Stromal cell of bone marrow (primary cell): ENCODE results near the gene VPS39.

ENCODE experiments used
- DNase-seq: peaks from one replicate; pipeline ENCODE4 v3.0.0-alpha.2; 2012; ENCODE audit warnings: low read depth

Gene VPS39

GRCh38 chr15:42158941-42159340 lies 49.2 kb downstream of the VPS39 start:
- no peak for DNase-seq

- peak; percentile 61 for DNase-seq
Observed at GRCh38 chr15:42157981-42158765, 49.9 kb downstream of the VPS39 start.

- no peak for DNase-seq
Observed at GRCh38 chr15:42157381-42157780, 50.7 kb downstream of the VPS39 start.

- DNase-seq, result no peak
Observed at GRCh38 chr15:42156243-42156922, 51.7 kb downstream of the VPS39 start, which contains the start of gene PLA2G4F. Gene PLA2G4F, minus strand, starts transcription at chr15:42156636. Its CDS starts 87 bp downstream, at chr15:42156549.

GRCh38 chr15:42155546-42156242 lies 52.4 kb downstream of the VPS39 start:
- no peak for DNase-seq

- no peak for DNase-seq
Observed at GRCh38 chr15:42154956-42155355, 53.1 kb downstream of the VPS39 start.

- DNase-seq, result no peak
Observed at GRCh38 chr15:42154212-42154941, 53.7 kb downstream of the VPS39 start.

GRCh38 chr15:42153874-42154211 lies 54.3 kb downstream of the VPS39 start:
- DNase-seq, result no peak

- no peak for DNase-seq
Observed at GRCh38 chr15:42152921-42153698, 55.0 kb downstream of the VPS39 start.

- DNase-seq, result peak; percentile 20
Observed at GRCh38 chr15:42152196-42152920, 55.7 kb downstream of the VPS39 start.

GRCh38 chr15:42151736-42152135 lies 56.4 kb downstream of the VPS39 start:
- peak; percentile 44 for DNase-seq

- no peak for DNase-seq
Observed at GRCh38 chr15:42151141-42151561, 57.0 kb downstream of the VPS39 start.

GRCh38 chr15:42150219-42150970 lies 57.7 kb downstream of the VPS39 start:
- DNase-seq, result no peak

GRCh38 chr15:42149493-42150218 lies 58.4 kb downstream of the VPS39 start:
- DNase-seq, result no peak

- no peak for DNase-seq
Observed at GRCh38 chr15:42148808-42149492, 59.2 kb downstream of the VPS39 start.

- no peak for DNase-seq
Observed at GRCh38 chr15:42147431-42147735, 60.7 kb downstream of the VPS39 start.

- no peak for DNase-seq
Observed at GRCh38 chr15:42146551-42147430, 61.3 kb downstream of the VPS39 start.
